ENCODE data around the gene MPI. TPM values are rescaled to one million over a fixed set of nuclear protein-coding genes. Genes with fewer than 3 reads are reported as not detected.

The MPI gene
- total and polyA plus RNA-seq, 2 donors (not counting 1 experiment from before 2014, with no cell fraction given) = 50.7 to 65.0 TPM

GRCh38 chr15:74891469-74891868 lies 1.6 kb downstream of the MPI start:
- Histone ChIP-seq H2AFZ (ENCODE audit: low read length) (no peak overlapping the region), H3K36me3 (ENCODE audit: control insufficient read depth, insufficient read depth, low read length) (peaks cover 11% of the 10 kb centered on the region), H3K27me3 (ENCODE audit: control insufficient read depth, insufficient read depth, low read length) (no peaks in the 10 kb centered on the region), H3K9ac (ENCODE audit: insufficient read depth, low read length) (no peak overlapping the region), H3K9me3 (ENCODE audit: control insufficient read depth, insufficient read depth, low read depth, low read length) (no peaks in the 10 kb centered on the region), H3K4me2 (ENCODE audit: extremely low read depth, insufficient read depth, low read length) (no peak overlapping the region), H3K4me1 (ENCODE audit: control insufficient read depth, extremely low read depth, insufficient read depth, low read length) (peaks cover 4% of the 10 kb centered on the region), H3K4me3 (replicated peaks in 1 of 4; ENCODE audit: control extremely low read depth in 1 of 4, insufficient read depth in 1 of 4, low read depth in 3 of 4, low read length in 4 of 4) (no peak overlapping the region), H3K79me2 (ENCODE audit: control insufficient read depth, insufficient read depth, low read length) (peaks cover 4% of the 10 kb centered on the region), H3K27ac (ENCODE audit: insufficient read depth, low read length) (no peak overlapping the region), H4K20me1 (ENCODE audit: control insufficient read depth, extremely low read depth, insufficient read depth, low read length) (no peaks in the 10 kb centered on the region)
- TF ChIP-seq CTCF (conservative IDR thresholded peaks at IDR 0.05 in 1 of 2, IDR thresholded peaks at IDR 0.05 in 1 of 2; ENCODE audit: low read depth in 1 of 2, low read length in 2 of 2) (no peak), EZH2 (IDR thresholded peaks at IDR 0.05; ENCODE audit: low read length, missing control alignments) (no peak)
- DNase-seq (ENCODE audit: low read depth in 2 of 2) = no peak

GRCh38 chr15:74892313-74892712 lies 2.5 kb downstream of the MPI start:
- Histone ChIP-seq H3K9me3 (ENCODE audit: control insufficient read depth, insufficient read depth, low read depth, low read length) (no peaks in the 10 kb centered on the region), H2AFZ (ENCODE audit: low read length) (no peak overlapping the region), H3K4me2 (ENCODE audit: extremely low read depth, insufficient read depth, low read length) (no peak overlapping the region), H3K4me3 (replicated peaks in 1 of 4; ENCODE audit: control extremely low read depth in 1 of 4, insufficient read depth in 1 of 4, low read depth in 3 of 4, low read length in 4 of 4) (no peak overlapping the region), H3K79me2 (ENCODE audit: control insufficient read depth, insufficient read depth, low read length) (peaks cover 4% of the 10 kb centered on the region), H3K36me3 (ENCODE audit: control insufficient read depth, insufficient read depth, low read length) (peaks cover 17% of the 10 kb centered on the region), H3K27ac (ENCODE audit: insufficient read depth, low read length) (no peak overlapping the region), H3K27me3 (ENCODE audit: control insufficient read depth, insufficient read depth, low read length) (no peaks in the 10 kb centered on the region), H3K4me1 (ENCODE audit: control insufficient read depth, extremely low read depth, insufficient read depth, low read length) (peaks cover 4% of the 10 kb centered on the region), H4K20me1 (ENCODE audit: control insufficient read depth, extremely low read depth, insufficient read depth, low read length) (no peaks in the 10 kb centered on the region), H3K9ac (ENCODE audit: insufficient read depth, low read length) (no peak overlapping the region)
- TF ChIP-seq CTCF (conservative IDR thresholded peaks at IDR 0.05 in 1 of 2, IDR thresholded peaks at IDR 0.05 in 1 of 2; ENCODE audit: low read depth in 1 of 2, low read length in 2 of 2) (no peak), EZH2 (IDR thresholded peaks at IDR 0.05; ENCODE audit: low read length, missing control alignments) (no peak)
- DNase-seq (ENCODE audit: low read depth in 2 of 2) = no peak

GRCh38 chr15:74892931-74893330 lies 3.1 kb downstream of the MPI start:
- peaks cover 4% of the 10 kb centered on the region for H3K79me2 ChIP-seq (ENCODE audit: control insufficient read depth, insufficient read depth, low read length)

More at GRCh38 chr15:74892931-74893330, 3.1 kb downstream of the MPI start:
- Histone ChIP-seq H3K4me1 (ENCODE audit: control insufficient read depth, extremely low read depth, insufficient read depth, low read length) (peaks cover 4% of the 10 kb centered on the region), H3K4me3 (replicated peaks in 1 of 4; ENCODE audit: control extremely low read depth in 1 of 4, insufficient read depth in 1 of 4, low read depth in 3 of 4, low read length in 4 of 4) (no peak overlapping the region), H3K27me3 (ENCODE audit: control insufficient read depth, insufficient read depth, low read length) (no peaks in the 10 kb centered on the region), H3K9ac (ENCODE audit: insufficient read depth, low read length) (no peak overlapping the region), H4K20me1 (ENCODE audit: control insufficient read depth, extremely low read depth, insufficient read depth, low read length) (peaks cover 1% of the 10 kb centered on the region), H3K27ac (ENCODE audit: insufficient read depth, low read length) (no peak overlapping the region), H3K36me3 (ENCODE audit: control insufficient read depth, insufficient read depth, low read length) (peaks cover 18% of the 10 kb centered on the region), H3K4me2 (ENCODE audit: extremely low read depth, insufficient read depth, low read length) (no peak overlapping the region), H2AFZ (ENCODE audit: low read length) (no peak overlapping the region), H3K9me3 (ENCODE audit: control insufficient read depth, insufficient read depth, low read depth, low read length) (no peaks in the 10 kb centered on the region)
- TF ChIP-seq CTCF (conservative IDR thresholded peaks at IDR 0.05 in 1 of 2, IDR thresholded peaks at IDR 0.05 in 1 of 2; ENCODE audit: low read depth in 1 of 2, low read length in 2 of 2) (no peak), EZH2 (IDR thresholded peaks at IDR 0.05; ENCODE audit: low read length, missing control alignments) (no peak)
- DNase-seq (ENCODE audit: low read depth in 2 of 2) = no peak
